GM12873 (cell line): ENCODE measurements around the gene NTNG2.

Experiments
- CTCF ChIP-seq: IDR thresholded peaks from 2 replicates; pipeline ENCODE4 v1.5.1; 2012; ENCODE audit warnings: low read depth, mild to moderate bottlenecking, moderate library complexity, low read length, control low read depth; ENCODE audit not compliant: insufficient read depth; ENCODE audit errors: missing control alignments

NTNG2 gene

GRCh38 chr9:132125944-132126679, 35.7 kb upstream of the NTNG2 start:
- no peak for TF ChIP-seq CTCF

- no peak for TF ChIP-seq CTCF
Observed at GRCh38 chr9:132126680-132127236, 35.1 kb upstream of the NTNG2 start.

GRCh38 chr9:132127888-132128534, 33.8 kb upstream of the NTNG2 start:
- TF ChIP-seq CTCF, result no peak

- no peak for TF ChIP-seq CTCF
Observed at GRCh38 chr9:132129535-132129934, 32.3 kb upstream of the NTNG2 start.

- no peak for TF ChIP-seq CTCF
Observed at GRCh38 chr9:132135456-132135855, 26.4 kb upstream of the NTNG2 start.

GRCh38 chr9:132136151-132136780, 25.6 kb upstream of the NTNG2 start:
- TF ChIP-seq CTCF, result no peak

GRCh38 chr9:132141344-132141947, 20.4 kb upstream of the NTNG2 start:
- no peak for TF ChIP-seq CTCF
